HepG2 (cell line): Measurements from ENCODE around the gene DYDC2. TPM values are rescaled to one million over a fixed set of nuclear protein-coding genes. Genes with fewer than 3 reads are reported as not detected.

Source experiments
- ATAC-seq: fragments of 200-7000 bp; cut with Tn5 transposase; 3 replicates; pipeline ENCODE4 v1.9.1; 2020; ENCODE audit warnings: mild to moderate bottlenecking, moderate library complexity
- Bru-seq: library from RNA; stranded (reverse); fragments of 400-500 nt; gene quantifications from one replicate; lab custom pipeline; 2021; lab: Mats Ljungman, UMichigan
- BruChase-seq, 2 experiments: library from RNA; stranded (reverse); fragments of 400-500 nt; gene quantifications; one replicate each; lab custom pipeline; 2021; lab: Mats Ljungman, UMichigan
- BruUV-seq: library from RNA; stranded (reverse); fragments of 400-500 nt; replicated peaks from 2 replicates; lab custom pipeline; 2021; lab: Mats Ljungman, UMichigan
- CTCF ChIA-PET: fragments of 300-600 bp; formaldehyde crosslinking; extraction: SDS; loops from one replicate; lab custom pipeline; 2021; ENCODE audit warnings: low total read pairs, inconsistent platforms, low intra/inter-chr PET ratio; lab: Yijun Ruan, JAX
- POLR2A ChIA-PET: fragments of 350-600 bp; sonication (Branson Sonifier 250); formaldehyde crosslinking; loops from one replicate; lab custom pipeline; 2020; ENCODE audit warnings: antibody characterized with exemption, inconsistent platforms; lab: Yijun Ruan, JAX
- DNase-seq: peaks from one replicate; pipeline ENCODE4 v3.0.0-alpha.2; 2015; ENCODE audit warnings: low spot score
- FAIRE-seq: peaks from 3 replicates; lab custom pipeline; 2011; peaks lifted over from hg19 to GRCh38; lab: Jason Lieb, UNC
- H2AFZ ChIP-seq: one replicate; pipeline ENCODE4 v1.6.1; 2011; ENCODE audit warnings: low read length, inconsistent platforms
- H3K27ac ChIP-seq: fragments of 300-600 bp; 3 replicates; pipeline ENCODE4 v1.8.0; 2011; ENCODE audit warnings: mixed run types, mild to moderate bottlenecking, mixed read lengths, low read length, inconsistent platforms; ENCODE audit not compliant: insufficient read depth; ENCODE audit errors: extremely low read length
- H3K27me3 ChIP-seq, 2 experiments: fragments of 200-600 bp in 1 of 2; 2 replicates in 1 of 2; 3 replicates in 1 of 2; pipeline versions ENCODE4 v1.6.0 to v1.8.0; 2011; ENCODE audit warnings: low read length in 2 of 2, mild to moderate bottlenecking in 2 of 2, moderate library complexity in 2 of 2, inconsistent platforms in 1 of 2; ENCODE audit not compliant: insufficient read depth in 2 of 2, control insufficient read depth in 1 of 2
- H3K36me3 ChIP-seq, 2 experiments: fragments of 200-600 bp in 1 of 2; replicated peaks in 1 of 2; 2 replicates in 1 of 2; 3 replicates in 1 of 2; pipeline versions ENCODE4 v1.5.1 to v1.8.0; 2011; ENCODE audit warnings: low read length in 2 of 2, inconsistent platforms in 1 of 2; ENCODE audit not compliant: insufficient read depth in 2 of 2, control insufficient read depth in 1 of 2
- H3K4me1 ChIP-seq: 2 replicates; pipeline ENCODE4 v1.5.1; 2012; ENCODE audit warnings: low read length, inconsistent platforms; ENCODE audit not compliant: insufficient read depth
- H3K4me2 ChIP-seq: 2 replicates; pipeline ENCODE4 v1.6.0; 2011; ENCODE audit warnings: low read depth, low read length, inconsistent platforms
- H3K4me3 ChIP-seq, 3 experiments: fragments of 200-600 bp in 1 of 3; sonication (generic), shearing (Covaris generic) in 1 of 3; replicated peaks in 1 of 3; 2 replicates each; pipeline ENCODE4 v1.5.1; 2011 to 2016; ENCODE audit warnings: low read length in 3 of 3, inconsistent platforms in 2 of 3, low read depth in 2 of 3, mild to moderate bottlenecking in 2 of 3, control low read depth in 1 of 3, mixed read lengths in 1 of 3; ENCODE audit not compliant: insufficient read depth in 1 of 3
- H3K79me2 ChIP-seq: one replicate; pipeline ENCODE4 v1.6.1; 2011; ENCODE audit warnings: low read length, inconsistent platforms; ENCODE audit not compliant: insufficient read depth
- H3K9ac ChIP-seq: 2 replicates; pipeline ENCODE4 v1.6.0; 2011; ENCODE audit warnings: mild to moderate bottlenecking, low read depth, low read length, inconsistent platforms; ENCODE audit not compliant: insufficient read depth
- H3K9me3 ChIP-seq: 2 replicates; pipeline ENCODE4 v1.5.1; 2012; ENCODE audit warnings: mild to moderate bottlenecking, low read length
- H4K20me1 ChIP-seq: 2 replicates; pipeline ENCODE4 v1.6.0; 2011; ENCODE audit warnings: inconsistent platforms, mild to moderate bottlenecking, low read length, moderate library complexity; ENCODE audit not compliant: insufficient read depth
- AHR ChIP-seq: IDR thresholded peaks from 2 replicates; pipeline ENCODE4 v1.6.1; 2018; ENCODE audit warnings: missing genetic modification reagents, missing compliant biosample characterization
- FLYWCH1 ChIP-seq: sonication (generic); formaldehyde crosslinking; IDR thresholded peaks from 2 replicates; pipeline ENCODE4 v1.8.1; 2023; ENCODE audit warnings: mild to moderate bottlenecking, missing genetic modification reagents
- FOSL2 ChIP-seq: sonication (generic); formaldehyde crosslinking; IDR thresholded peaks from 2 replicates; pipeline ENCODE4 v1.4.0; 2020; ENCODE audit warnings: missing genetic modification reagents
- HNF4A ChIP-seq: sonication (generic); formaldehyde crosslinking; IDR thresholded peaks from 2 replicates; pipeline ENCODE4 v1.4.0; 2020; ENCODE audit warnings: missing genetic modification reagents
- KDM3A ChIP-seq: IDR thresholded peaks from 2 replicates; pipeline ENCODE4 v1.6.1; 2018; ENCODE audit warnings: low read depth, missing compliant biosample characterization
- MTA3 ChIP-seq: sonication (generic); formaldehyde crosslinking; IDR thresholded peaks from 2 replicates; pipeline ENCODE4 v1.4.0; 2020; ENCODE audit warnings: missing genetic modification reagents
- POLR2AphosphoS5 ChIP-seq: IDR thresholded peaks from 2 replicates; pipeline ENCODE4 v1.6.1; 2012; ENCODE audit warnings: low read depth, low read length
- RFX3 ChIP-seq: IDR thresholded peaks from 2 replicates; pipeline ENCODE4 v1.6.1; 2016; ENCODE audit warnings: missing biosample characterization, missing genetic modification reagents
- SRSF1 ChIP-seq: fragments of 200-400 bp; formaldehyde crosslinking; optimal IDR thresholded peaks from 2 replicates; pipeline ENCODE3; 2017; ENCODE audit warnings: mild to moderate bottlenecking, low read depth, low read length, moderate library complexity
- ZIK1 ChIP-seq: sonication (generic); formaldehyde crosslinking; IDR thresholded peaks from 2 replicates; pipeline ENCODE4 v1.5.0; 2020; ENCODE audit warnings: mild to moderate bottlenecking, low read depth, missing genetic modification reagents, borderline replicate concordance
- ZNF251 ChIP-seq: sonication (generic); formaldehyde crosslinking; IDR thresholded peaks from 2 replicates; pipeline ENCODE4 v1.9.0; 2021; ENCODE audit warnings: mild to moderate bottlenecking, missing genetic modification reagents
- ZNF383 ChIP-seq: sonication (generic); formaldehyde crosslinking; IDR thresholded peaks from 2 replicates; pipeline ENCODE4 v1.4.0; 2020; ENCODE audit warnings: missing genetic modification reagents, mild to moderate bottlenecking, borderline replicate concordance
- ZNF432 ChIP-seq: sonication (generic); formaldehyde crosslinking; IDR thresholded peaks from 2 replicates; pipeline ENCODE4 v1.5.0; 2020; ENCODE audit warnings: missing genetic modification reagents, mild to moderate bottlenecking, borderline replicate concordance
- ZNF619 ChIP-seq: sonication (generic); formaldehyde crosslinking; IDR thresholded peaks from 2 replicates; pipeline ENCODE4 v1.4.0; 2020; ENCODE audit warnings: mild to moderate bottlenecking, missing genetic modification reagents
- ZNF850 ChIP-seq: sonication (generic); formaldehyde crosslinking; conservative IDR thresholded peaks from 2 replicates; pipeline ENCODE4 v1.9.0; 2021; ENCODE audit warnings: mild to moderate bottlenecking, missing genetic modification reagents
- WGBS: methylation state at CpG from one replicate; pipeline ENCODE4 v1.1.6; 2017; ENCODE audit warnings: low lambda C conversion rate; 5-methylcytosine and 5-hydroxymethylcytosine counted together
- in situ Hi-C: cut with HindIII; loops from 2 replicates; pipeline ENCODE4 v1.10.0; 2017; ENCODE audit warnings: low pct_unique_long_range_greater_than_20kb; ENCODE audit not compliant: extremely low pct_ligation_motif_present
- intact Hi-C: fragments of 100-400 bp; cut with micrococcal nuclease; formaldehyde crosslinking; loops from one replicate; pipeline ENCODE4 v1.10.0; 2022; ENCODE audit not compliant: unreplicated experiment
- long read RNA-seq, 2 experiments: library from RNA in 1 of 2; library from polyadenylated mRNA in 1 of 2; stranded (forward) in 1 of 2; unstranded in 1 of 2; transcript quantifications; one replicate each; pipeline ENCODE4 v2.0.0, GENCODE V29; 2019 to 2022
- polyA minus RNA-seq, 3 experiments: library from RNA; depleted of rRNA, polyadenylated mRNA; stranded (reverse); fragments of >200 nt; gene quantifications; 2 replicates each; pipeline ENCODE4 v1.2.3, GENCODE V29; 2011; ENCODE audit warnings: low replicate concordance in 1 of 3
- polyA plus RNA-seq, 8 experiments: library from polyadenylated mRNA; depleted of rRNA in 3 of 8; stranded (reverse) in 7 of 8; unstranded in 1 of 8; fragments of >200 nt; fragmentation: Illumina TruSeq in 4 of 8; extraction: Trizol in 4 of 8; gene quantifications; 2 replicates each; pipeline versions ENCODE4 v1.2.1 to v1.2.3, GENCODE V29; 2011 to 2016; ENCODE audit warnings: low read depth in 4 of 8, missing spikeins in 1 of 8, mixed read lengths in 1 of 8; ENCODE audit not compliant: insufficient read depth in 1 of 8
- total RNA-seq, 5 experiments: library from RNA; depleted of rRNA; stranded (reverse); fragments of >200 nt; fragmentation: Illumina TruSeq; extraction: Trizol; gene quantifications; 2 replicates each; pipeline ENCODE4 v1.2.3, GENCODE V29; 2016; ENCODE audit warnings: low read depth in 1 of 5
- TF ChIP-seq, protein P1 (sequence below): sonication (generic); formaldehyde crosslinking; IDR thresholded peaks from 2 replicates; pipeline ENCODE4 v1.5.1; 2020; ENCODE audit warnings: mild to moderate bottlenecking, missing genetic modification reagents, borderline replicate concordance

DYDC2 gene, protein sequence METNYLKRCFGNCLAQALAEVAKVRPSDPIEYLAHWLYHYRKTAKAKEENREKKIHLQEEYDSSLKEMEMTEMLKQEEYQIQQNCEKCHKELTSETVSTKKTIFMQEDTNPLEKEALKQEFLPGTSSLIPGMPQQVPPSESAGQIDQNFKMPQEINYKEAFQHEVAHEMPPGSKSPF
- total RNA-seq (2016; rRNA removed; fragmentation: Illumina TruSeq; extraction: Trizol) (2.3 and 4.2 TPM in 2 replicates), polyA plus RNA-seq (2011; rRNA removed) (0.98 and 2.3 TPM in 2 replicates), polyA minus RNA-seq (2011; rRNA and poly(A)+ RNA removed; ENCODE audit: low replicate concordance) (0.32 TPM in 1 of 2 replicates, not detected in the other), Bru-seq, nascent RNA (percentile 39 among the genes with signal in this experiment), BruChase-seq, experiment 1, labeled RNA remaining after a 6-hour chase (percentile 28 among the genes with signal in this experiment), BruChase-seq, experiment 2, labeled RNA remaining after a 2-hour chase (percentile 29 among the genes with signal in this experiment)
- 2.6 and 2.8 TPM in 2 replicates for total RNA-seq (2016; cell fraction: cytosol; rRNA removed; fragmentation: Illumina TruSeq; extraction: Trizol; ENCODE audit: low read depth)
- 2.9 and 3.6 TPM in 2 replicates for total RNA-seq (2016; cell fraction: insoluble cytoplasmic fraction; rRNA removed; fragmentation: Illumina TruSeq; extraction: Trizol)
- total RNA-seq (2016; cell fraction: membrane; rRNA removed; fragmentation: Illumina TruSeq; extraction: Trizol) = 6.5 and 7.7 TPM in 2 replicates
- total RNA-seq (2016; cell fraction: nucleus; rRNA removed; fragmentation: Illumina TruSeq; extraction: Trizol) = 1.3 TPM in 2 replicates
- 0.59 and 1.8 TPM in 2 replicates for polyA plus RNA-seq (2011; cell fraction: cytosol; rRNA removed)
- 0.27 and 1.1 TPM in 2 replicates for polyA plus RNA-seq (2011; cell fraction: nucleus; rRNA removed)
- polyA plus RNA-seq (2012) = 4.0 and 6.8 TPM in 2 replicates
- polyA plus RNA-seq (2016; cell fraction: cytosol; fragmentation: Illumina TruSeq; extraction: Trizol; ENCODE audit: low read depth) = 3.9 and 4.9 TPM in 2 replicates
- polyA plus RNA-seq (2016; cell fraction: insoluble cytoplasmic fraction; fragmentation: Illumina TruSeq; extraction: Trizol; ENCODE audit: low read depth) = 3.9 and 4.6 TPM in 2 replicates
- polyA plus RNA-seq (2016; cell fraction: membrane; fragmentation: Illumina TruSeq; extraction: Trizol; ENCODE audit: low read depth) = 6.4 and 7.3 TPM in 2 replicates
- polyA plus RNA-seq (2016; cell fraction: nucleus; fragmentation: Illumina TruSeq; extraction: Trizol; ENCODE audit: insufficient read depth, low read depth) = 3.3 and 6.0 TPM in 2 replicates
- polyA minus RNA-seq (2011; cell fraction: cytosol; rRNA and poly(A)+ RNA removed) = 0.53 and 1.3 TPM in 2 replicates
- polyA minus RNA-seq (2011; cell fraction: nucleus; rRNA and poly(A)+ RNA removed) = 0.62 TPM in 1 of 2 replicates, not detected in the other
- long read RNA-seq, experiment 1 = 0 reads
- long read RNA-seq, experiment 2, partial matches to known transcripts = 0 of 7 reads
- long read RNA-seq, experiment 2, other reads (novel, unspliced or antisense) = 1 of 7 reads

DNA sequence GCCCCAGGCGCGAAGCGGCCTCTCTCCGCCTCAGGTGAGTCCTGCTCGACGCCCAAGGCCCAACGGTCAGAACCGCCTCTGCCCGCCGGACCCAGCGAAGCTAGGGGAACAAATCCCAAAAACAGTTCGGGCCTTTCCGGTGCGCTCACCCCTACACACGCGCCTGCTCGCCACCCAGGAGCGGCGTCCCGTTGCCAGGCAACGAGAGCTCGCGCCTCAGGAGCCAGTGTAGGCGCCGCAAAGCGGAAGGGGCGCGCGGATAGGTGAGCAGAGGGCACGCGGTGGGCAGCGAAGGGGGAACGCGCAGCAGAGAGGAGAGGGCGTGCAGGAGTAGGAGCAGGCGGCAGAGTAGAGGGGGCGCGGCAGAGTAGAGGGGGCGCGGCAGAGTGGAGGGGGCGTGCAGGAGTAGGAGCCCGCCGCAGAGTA is at the start of gene DYDC2, which contains the start of gene DYDC1:
Gene DYDC2 (plus strand): TSS at position 219 of the 426 bp plus-strand sequence. CDS start 5,663 bp downstream, outside the sequence.
Gene DYDC1 (minus strand): TSS at position 193 of the 426 bp plus-strand sequence. CDS start 4,154 bp downstream, outside the sequence.
- ChIA-PET CTCF (no interaction called here), POLR2A (no interaction called here)
- no peak for DNase-seq
- 92% methylated on average over 43 of the region's 43 CpGs for WGBS
- H3K4me1 ChIP-seq = peaks cover 15% of the 10 kb centered on the region
- H3K27ac ChIP-seq = no peak within 1 kb of the TSS
- no peaks in the 10 kb centered on the region for H3K79me2 ChIP-seq
- no peaks in the 10 kb centered on the region for H3K9me3 ChIP-seq
- in situ Hi-C loops (no loop called here), intact Hi-C loops (no loop called here)
- H3K4me2 ChIP-seq = peak within 1 kb of the TSS; percentile 47
- no TSS peak for BruUV-seq
- no peaks in the 10 kb centered on the region for H3K36me3 ChIP-seq
- H3K4me3 ChIP-seq = no peak within 1 kb of the TSS; a peak in 1 of 6 replicates
- no peak within 1 kb of the TSS for H3K9ac ChIP-seq
- no peak for ATAC-seq
- no peak within 1 kb of the TSS for H2AFZ ChIP-seq
- no peaks in the 10 kb centered on the region for H4K20me1 ChIP-seq
- FAIRE-seq = no peak
- H3K27me3 ChIP-seq = no peaks in the 10 kb centered on the region
- TF ChIP-seq SRSF1 (no peak), ZNF251 (no peak), POLR2AphosphoS5 (no peak), ZNF619 (CRISPR knock-in tag) (no peak), RFX3 (no peak), ZNF850 (CRISPR knock-in tag) (no peak), KDM3A (CRISPR knock-in tag) (no peak), MTA3 (CRISPR knock-in tag) (no peak), ZIK1 (CRISPR knock-in tag) (no peak), FLYWCH1 (CRISPR knock-in tag) (no peak), ZNF432 (CRISPR knock-in tag) (no peak), ZNF383 (CRISPR knock-in tag) (no peak), FOSL2 (no peak), HNF4A (CRISPR knock-in tag) (no peak), AHR (no peak)
- TF ChIP-seq, protein P1, sequence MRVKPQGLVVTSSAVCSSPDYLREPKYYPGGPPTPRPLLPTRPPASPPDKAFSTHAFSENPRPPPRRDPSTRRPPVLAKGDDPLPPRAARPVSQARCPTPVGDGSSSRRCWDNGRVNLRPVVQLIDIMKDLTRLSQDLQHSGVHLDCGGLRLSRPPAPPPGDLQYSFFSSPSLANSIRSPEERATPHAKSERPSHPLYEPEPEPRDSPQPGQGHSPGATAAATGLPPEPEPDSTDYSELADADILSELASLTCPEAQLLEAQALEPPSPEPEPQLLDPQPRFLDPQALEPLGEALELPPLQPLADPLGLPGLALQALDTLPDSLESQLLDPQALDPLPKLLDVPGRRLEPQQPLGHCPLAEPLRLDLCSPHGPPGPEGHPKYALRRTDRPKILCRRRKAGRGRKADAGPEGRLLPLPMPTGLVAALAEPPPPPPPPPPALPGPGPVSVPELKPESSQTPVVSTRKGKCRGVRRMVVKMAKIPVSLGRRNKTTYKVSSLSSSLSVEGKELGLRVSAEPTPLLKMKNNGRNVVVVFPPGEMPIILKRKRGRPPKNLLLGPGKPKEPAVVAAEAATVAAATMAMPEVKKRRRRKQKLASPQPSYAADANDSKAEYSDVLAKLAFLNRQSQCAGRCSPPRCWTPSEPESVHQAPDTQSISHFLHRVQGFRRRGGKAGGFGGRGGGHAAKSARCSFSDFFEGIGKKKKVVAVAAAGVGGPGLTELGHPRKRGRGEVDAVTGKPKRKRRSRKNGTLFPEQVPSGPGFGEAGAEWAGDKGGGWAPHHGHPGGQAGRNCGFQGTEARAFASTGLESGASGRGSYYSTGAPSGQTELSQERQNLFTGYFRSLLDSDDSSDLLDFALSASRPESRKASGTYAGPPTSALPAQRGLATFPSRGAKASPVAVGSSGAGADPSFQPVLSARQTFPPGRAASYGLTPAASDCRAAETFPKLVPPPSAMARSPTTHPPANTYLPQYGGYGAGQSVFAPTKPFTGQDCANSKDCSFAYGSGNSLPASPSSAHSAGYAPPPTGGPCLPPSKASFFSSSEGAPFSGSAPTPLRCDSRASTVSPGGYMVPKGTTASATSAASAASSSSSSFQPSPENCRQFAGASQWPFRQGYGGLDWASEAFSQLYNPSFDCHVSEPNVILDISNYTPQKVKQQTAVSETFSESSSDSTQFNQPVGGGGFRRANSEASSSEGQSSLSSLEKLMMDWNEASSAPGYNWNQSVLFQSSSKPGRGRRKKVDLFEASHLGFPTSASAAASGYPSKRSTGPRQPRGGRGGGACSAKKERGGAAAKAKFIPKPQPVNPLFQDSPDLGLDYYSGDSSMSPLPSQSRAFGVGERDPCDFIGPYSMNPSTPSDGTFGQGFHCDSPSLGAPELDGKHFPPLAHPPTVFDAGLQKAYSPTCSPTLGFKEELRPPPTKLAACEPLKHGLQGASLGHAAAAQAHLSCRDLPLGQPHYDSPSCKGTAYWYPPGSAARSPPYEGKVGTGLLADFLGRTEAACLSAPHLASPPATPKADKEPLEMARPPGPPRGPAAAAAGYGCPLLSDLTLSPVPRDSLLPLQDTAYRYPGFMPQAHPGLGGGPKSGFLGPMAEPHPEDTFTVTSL (CRISPR knock-in tag) = no peak
